HG03565 (cell line): ENCODE results near the gene PTPN13.

Experiments used
- ATAC-seq: cut with Tn5 transposase; IDR thresholded peaks from one replicate; pipeline ENCODE4 v1.9.1; 2021; ENCODE audit warnings: mild to moderate bottlenecking, moderate library complexity; ENCODE audit not compliant: unreplicated experiment

Gene PTPN13, protein sequence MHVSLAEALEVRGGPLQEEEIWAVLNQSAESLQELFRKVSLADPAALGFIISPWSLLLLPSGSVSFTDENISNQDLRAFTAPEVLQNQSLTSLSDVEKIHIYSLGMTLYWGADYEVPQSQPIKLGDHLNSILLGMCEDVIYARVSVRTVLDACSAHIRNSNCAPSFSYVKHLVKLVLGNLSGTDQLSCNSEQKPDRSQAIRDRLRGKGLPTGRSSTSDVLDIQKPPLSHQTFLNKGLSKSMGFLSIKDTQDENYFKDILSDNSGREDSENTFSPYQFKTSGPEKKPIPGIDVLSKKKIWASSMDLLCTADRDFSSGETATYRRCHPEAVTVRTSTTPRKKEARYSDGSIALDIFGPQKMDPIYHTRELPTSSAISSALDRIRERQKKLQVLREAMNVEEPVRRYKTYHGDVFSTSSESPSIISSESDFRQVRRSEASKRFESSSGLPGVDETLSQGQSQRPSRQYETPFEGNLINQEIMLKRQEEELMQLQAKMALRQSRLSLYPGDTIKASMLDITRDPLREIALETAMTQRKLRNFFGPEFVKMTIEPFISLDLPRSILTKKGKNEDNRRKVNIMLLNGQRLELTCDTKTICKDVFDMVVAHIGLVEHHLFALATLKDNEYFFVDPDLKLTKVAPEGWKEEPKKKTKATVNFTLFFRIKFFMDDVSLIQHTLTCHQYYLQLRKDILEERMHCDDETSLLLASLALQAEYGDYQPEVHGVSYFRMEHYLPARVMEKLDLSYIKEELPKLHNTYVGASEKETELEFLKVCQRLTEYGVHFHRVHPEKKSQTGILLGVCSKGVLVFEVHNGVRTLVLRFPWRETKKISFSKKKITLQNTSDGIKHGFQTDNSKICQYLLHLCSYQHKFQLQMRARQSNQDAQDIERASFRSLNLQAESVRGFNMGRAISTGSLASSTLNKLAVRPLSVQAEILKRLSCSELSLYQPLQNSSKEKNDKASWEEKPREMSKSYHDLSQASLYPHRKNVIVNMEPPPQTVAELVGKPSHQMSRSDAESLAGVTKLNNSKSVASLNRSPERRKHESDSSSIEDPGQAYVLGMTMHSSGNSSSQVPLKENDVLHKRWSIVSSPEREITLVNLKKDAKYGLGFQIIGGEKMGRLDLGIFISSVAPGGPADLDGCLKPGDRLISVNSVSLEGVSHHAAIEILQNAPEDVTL (N-terminal part only)

DNA sequence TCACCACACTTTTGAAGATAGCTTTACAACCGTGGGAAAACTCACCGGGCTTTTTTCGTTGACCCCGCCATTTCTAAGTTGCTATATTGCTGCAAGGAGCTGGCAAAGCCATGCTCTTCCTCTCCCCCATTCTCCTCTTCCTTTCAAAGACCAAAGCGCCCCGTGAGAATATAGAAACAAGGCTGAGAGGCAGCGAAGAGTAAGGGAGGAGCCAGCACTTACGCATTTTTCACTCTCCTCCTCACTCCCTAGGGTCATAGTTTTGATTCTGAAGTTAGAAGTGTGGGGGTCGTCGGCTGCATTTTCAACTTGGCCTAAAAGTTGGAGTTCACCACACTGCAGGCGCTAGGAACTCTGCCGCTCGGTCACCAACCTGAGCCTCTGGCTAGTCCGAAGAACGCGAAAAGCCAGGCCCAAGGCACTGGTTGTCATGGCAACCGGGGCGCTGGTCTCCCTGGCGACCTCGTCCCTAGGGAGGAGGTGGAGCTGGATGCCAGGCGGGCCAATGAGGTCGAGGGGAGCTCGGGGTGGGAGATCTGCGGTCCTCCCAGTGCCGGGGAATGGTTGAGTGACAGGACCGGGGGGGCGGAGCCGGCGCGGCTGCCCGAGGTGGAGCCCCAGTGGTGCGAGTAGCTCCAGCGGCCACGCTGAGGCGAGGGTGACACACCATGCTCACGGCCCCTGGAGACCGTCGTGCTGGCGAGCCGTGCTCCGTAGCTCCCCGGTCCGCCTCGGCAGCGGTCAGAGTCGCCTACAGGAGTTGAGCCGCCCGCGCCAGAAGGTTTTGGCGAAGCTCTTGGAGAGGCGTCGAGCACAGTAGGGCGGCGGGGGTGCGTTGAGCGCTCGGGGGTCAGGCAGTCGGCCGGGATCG lies at the start of gene PTPN13:
PTPN13 (plus strand) TSS at position 628 of the 871 bp plus-strand sequence. CDS start 40,942 bp downstream, outside the sequence.
- ATAC-seq: peak; percentile 95

DNA sequence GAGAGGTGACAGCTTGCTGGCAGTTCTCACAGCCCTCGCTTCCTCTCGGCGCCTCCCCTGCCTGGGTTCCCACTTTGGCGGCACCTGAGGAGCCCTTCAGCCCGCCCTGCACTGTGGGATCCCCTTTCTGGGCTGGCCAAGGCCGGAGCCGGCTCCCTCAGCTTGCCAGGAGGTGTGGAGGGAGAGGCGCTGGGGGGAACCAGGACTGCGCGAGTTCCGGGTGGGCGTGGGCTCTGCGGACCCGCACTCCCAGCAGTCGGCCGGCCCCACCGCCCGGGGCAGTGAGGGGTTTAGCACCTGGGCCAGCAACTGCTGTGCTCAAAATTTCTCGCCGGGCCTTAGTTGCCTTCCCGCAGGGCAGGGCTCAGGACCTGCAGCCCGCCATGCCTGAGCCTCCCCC lies 47.0 kb upstream of the PTPN13 start:
- ATAC-seq: no peak

DNA sequence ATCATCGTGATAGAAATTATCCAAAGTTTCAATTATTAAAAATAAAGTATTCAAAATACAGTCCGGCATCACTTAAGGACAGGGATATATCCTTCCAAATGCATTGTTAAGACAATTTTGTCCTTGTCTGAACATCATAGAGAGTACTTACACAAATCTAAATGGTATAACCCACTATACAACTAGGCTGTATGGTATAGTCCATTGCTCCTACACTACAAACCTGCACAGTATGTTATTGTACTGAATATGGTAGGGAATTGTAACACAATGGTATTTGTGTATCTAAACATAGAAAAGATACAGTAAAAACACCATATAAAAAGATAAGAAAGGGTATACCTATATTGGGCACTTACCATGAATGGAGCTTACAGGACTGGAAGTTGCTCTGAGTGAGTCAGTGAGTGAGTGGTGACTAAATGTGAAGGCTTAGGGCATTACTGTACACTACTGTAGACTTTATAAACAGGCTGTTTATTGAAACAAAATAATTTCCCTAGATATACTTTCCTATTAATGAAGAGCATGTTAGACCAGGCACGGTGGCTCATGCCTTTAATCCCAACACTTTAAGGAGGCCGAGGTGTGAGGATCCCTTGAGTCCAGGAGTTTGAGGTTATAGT lies 44.8 kb upstream of the PTPN13 start:
- no peak for ATAC-seq

DNA sequence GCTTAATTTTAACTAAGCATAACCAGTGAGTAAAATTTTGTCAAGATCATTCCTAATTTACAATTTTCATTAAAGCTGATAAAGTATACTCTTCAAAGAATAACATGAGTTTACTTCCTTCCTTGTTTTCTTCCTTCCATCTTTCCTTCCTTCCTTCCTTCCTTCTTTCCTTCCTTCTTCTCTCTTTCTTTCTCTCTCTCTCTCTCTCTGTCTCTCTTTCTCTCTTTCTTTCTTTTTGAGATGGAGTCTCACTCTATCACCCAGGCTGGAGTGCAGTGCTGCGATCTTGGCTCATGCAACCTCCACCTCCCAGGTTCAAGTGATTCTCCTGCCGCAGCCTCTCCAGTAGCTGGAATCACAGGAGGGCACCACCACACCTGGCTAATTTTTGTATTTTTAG lies 42.7 kb upstream of the PTPN13 start:
- ATAC-seq: no peak

DNA sequence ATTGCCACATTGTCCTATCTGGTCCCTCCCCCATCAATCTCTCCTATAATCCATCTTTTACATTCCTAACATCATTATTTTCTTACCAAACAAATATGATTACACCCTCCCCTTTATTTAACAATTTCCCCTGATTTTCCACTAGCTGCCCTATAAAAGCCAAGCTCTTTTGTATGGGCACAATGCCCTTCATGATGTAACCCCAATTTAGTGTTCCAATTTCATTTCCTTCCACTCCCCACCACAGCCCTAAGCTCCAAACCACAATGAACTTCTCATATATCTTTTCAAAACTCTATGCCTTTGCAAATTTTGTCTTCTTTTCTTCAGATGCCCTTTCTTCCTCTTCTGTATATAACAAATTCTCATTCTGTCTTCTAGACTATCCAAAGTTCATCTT lies 39.5 kb upstream of the PTPN13 start:
- no peak for ATAC-seq

DNA sequence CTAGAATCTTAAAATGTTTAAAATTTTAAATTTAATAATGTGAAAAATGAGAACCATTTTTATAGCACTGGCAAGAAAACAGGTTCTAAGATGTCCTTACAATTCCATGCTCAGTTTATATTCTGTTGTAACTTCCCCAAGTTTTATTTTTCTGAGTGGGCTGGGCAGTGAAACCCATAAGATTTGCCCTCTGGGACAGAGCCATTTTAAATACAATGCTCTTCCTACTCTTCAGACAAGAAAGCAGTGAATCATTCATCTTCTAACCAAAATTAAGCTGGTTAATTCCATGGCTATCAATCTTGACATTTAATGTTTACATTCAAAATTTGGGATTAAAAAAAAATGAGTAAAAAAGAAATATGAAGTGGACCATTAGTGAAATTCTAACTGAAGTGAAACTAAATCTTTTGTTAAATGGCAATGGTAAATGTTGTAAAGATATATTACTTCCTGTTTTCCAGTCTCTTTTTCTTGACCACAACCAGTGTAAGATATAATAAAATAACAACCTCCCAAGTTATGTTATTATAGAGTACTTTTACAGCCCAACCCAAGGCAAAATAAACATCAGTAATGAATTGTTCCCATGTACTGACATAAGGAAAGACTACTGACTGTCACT lies 37.2 kb upstream of the PTPN13 start:
- peak; percentile 33 for ATAC-seq

DNA sequence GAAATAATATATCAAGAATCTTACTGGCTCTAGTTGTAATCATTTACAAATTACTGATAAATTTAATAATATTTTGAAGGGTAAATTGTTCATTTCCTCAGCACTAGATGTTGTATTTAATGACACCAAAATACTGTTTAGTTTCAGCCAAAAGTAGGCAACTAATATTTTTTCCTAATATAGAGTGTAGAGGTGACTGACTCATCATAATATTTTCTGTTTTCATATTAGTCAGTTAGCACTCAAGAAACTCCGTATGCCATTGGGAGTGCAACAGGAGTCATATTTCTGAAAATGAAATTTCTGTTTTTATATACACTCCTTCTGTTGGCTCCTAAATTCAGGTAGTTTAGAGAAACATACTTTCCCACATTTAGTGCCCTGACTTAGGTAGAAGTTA lies 36.6 kb upstream of the PTPN13 start:
- peak; percentile 96 for ATAC-seq

DNA sequence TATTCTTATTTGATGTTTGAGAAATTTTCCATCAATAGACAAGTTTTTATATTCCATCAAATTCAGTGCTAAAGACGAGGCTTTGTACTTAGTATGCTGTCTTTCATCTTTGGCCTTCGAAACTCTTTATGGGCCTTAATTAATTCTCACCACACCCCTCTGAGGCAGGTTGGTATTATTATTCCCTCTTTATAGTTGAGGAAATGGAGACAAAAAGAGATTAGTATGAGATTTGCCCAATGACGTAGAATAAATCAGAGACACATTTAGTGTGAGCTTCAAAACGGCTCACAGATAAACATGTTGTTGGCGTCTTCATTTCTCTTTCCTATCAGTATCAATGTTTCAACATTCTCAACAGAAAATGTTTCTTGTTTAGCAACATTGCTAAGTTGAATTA lies 35.9 kb upstream of the PTPN13 start:
- ATAC-seq: no peak

DNA sequence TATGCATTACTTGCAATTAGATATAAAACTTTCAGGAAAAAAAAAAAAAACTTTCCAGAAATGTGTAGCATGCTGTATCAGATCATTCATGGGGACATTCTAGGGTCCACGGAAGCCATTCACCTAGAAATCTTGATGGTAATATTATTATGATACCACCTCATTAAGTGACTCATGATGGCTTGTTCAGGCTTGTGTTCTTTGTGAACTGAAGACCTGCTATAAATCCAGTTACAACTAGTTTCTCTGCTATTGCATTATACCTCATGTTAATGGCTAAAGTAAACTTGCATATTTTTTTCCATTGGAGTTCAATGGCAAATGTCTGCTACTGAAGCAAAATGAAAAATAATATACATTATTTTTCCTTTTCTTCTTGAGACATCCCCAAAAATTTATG lies 35.3 kb upstream of the PTPN13 start:
- ATAC-seq: no peak

DNA sequence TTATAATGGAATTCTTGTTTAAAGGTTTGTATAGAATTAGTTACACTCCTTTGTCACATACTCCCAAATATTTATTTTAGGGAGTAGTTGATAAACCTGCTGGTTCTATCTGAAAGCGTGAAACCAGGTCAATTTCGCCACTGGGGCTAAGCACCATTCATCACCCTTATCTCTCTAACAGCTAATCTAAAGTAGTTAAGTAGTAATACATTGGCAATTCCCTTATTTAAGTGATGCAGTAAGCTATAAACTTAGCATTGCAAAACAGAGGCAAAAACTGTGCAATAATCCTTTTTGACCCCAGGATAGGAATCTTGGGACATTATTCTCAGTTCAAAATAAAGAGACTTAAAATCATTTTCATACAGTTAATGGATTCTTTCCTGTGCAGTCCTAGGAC lies 33.7 kb upstream of the PTPN13 start:
- ATAC-seq: no peak

DNA sequence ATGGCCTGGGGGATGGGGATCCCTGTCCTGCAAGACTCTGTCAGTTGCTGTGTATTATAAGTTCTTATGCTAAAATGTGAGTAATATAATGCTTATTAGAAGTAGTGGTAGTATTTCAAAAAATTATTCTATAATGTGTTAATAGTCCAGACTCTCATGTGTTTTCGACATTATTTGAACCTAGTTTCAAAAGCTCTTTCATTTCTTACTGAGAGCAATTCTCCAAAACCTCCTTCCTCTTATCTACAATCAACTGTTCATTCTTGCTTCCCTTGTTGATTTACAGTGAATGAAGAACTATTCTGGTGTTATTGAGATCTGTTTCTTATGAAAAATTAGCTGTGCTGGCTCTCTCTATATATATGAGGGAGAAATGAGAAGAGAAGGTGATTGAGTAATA lies 32.9 kb upstream of the PTPN13 start:
- ATAC-seq: no peak

DNA sequence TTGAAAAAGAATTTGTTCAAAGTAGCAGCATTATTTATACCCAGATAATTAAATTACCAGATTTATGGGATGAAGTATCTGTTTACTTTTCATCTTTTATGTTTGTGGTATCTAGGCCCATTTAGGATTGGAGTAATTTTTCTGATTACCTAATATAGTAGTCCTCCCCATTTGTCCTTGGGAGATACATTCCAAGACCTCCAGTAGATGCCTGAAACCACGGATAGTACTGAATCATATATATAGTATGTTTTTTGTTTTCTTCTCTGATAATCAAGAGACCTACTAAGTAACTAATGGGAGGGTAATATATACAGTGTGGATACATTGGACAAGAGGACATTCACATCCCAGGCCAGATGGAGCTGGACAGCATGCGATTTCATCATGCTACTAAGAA lies 30.7 kb upstream of the PTPN13 start:
- ATAC-seq: no peak

DNA sequence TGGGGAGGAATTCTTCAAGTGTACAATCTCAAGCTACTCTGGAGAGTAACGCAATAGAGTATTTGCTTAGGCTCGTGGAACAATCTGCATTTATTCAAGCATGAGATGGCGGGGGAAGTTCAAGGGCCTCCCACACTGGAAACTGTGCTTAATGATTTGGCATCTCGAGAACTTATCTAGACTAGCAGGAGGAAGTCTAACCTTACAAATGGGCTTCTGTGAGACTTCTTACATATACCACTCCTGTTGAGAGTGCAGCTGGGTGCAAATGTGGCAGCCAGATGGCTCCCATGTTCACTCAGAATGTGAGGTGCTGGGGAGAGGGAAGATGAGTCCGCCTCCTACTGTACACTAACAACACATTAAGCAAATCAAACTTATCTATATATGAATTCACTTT lies 29.3 kb upstream of the PTPN13 start:
- ATAC-seq: no peak

DNA sequence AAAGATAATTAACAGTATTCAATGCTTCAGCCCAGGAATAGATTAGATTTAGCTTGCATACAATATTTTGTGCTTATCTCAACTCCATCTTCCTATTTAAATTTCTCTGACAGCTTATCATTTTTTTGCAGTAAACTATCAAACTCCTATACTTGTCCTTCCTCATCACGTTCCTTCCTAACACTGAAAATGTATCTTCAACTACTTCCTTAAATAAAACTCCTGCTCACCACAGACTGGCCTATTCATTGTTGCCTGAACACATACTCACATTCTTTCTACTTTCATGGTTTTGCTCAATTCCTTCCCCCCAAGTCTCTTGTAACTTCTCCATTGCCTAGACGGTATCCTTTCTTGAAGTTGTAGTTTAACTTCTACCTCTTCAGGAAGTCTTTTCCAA lies 28.5 kb upstream of the PTPN13 start:
- no peak for ATAC-seq

DNA sequence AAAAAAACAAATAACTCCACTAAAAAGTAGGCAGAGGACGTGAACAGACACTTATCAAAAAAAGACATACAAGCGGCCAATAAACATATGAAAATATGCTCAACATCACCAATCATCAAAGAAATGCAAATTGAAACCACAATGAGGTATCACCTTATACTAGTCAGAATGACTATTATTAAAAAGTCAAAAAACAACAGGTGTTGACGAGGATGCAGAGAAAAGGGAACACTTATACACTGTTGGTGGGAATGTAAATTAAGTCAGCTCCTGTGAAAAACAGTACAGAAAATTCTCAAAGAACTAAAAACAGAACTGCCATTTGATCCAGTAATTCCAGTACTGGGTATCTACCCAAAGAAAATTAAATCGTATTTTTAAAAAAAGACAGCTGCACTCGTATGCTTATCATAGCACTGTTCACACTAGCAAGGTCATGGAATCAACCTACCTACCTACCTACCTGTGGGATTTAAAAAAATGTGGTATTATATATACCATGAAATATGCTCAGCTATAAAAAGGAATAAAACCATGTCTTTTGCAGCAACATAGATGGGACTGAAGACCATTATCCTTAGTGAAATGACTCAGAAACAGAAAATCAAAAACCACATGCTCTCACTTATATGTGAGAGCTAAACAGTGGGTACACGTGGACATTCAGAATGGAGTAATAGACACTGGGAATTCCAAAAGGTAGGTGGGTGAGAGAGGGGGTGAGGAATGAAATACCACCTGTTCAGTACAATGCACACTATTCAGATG lies 24.8 kb upstream of the PTPN13 start:
- peak; percentile 67 for ATAC-seq

DNA sequence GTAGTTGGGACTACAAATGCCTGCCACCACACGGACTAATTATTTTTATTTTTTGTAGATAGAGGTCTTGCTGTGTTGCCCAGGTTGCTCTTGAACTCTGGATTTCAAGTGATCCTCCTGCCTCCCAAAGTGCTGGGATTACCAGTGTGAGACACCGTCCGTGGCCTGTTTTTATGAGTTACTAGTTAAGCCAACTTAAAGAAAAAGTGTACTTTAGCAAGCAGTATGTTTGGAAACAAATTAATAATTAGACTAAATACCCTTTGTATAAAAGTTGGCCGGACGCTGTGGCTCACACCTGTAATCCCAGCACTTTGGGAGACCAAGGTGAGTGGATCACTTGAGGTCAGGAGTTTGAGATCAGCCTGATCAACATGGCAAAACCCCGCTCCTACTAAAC lies 14.2 kb upstream of the PTPN13 start:
- no peak for ATAC-seq

DNA sequence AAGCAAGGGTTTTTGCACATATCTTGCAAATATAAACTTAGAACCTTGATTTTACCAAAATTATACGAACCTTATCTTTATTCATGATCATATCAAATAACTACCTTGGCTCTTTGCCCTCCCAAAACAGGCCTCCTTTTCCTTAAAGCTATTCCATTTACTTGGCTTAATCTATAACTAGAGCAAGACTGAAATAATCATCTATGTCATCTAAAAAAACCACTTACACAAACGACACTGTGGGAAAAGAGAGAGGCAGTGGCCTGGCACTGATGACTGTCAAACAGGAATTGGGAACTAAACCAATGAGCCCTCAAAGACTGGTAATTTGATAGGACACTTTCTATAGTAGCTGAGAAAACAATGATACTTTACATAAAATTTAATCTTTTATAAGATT lies 11.7 kb upstream of the PTPN13 start:
- no peak for ATAC-seq

DNA sequence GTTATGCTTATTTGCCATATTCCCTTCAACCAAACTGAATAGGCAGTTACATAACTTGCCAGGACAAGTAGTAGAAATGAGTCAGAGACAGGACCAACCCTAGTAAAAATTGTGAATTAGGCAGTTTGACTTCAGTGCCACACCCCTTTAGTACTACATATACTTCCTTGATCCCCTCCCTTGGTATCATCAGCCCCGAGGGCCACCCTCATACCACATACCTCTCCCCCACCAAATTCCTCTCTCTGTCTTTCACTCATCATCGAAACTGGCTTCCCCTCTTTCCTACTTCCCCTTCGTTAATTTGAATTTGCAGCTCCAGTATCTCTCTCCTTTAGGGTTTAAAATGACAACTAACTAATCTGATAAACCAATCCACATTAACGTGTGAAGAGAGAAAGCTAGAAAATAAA lies 7.9 kb upstream of the PTPN13 start:
- ATAC-seq: no peak
